CD4-positive, alpha-beta T cell (primary cell): ENCODE measurements around the gene GRID1. TPM values are rescaled to one million over a fixed set of nuclear protein-coding genes. Genes with fewer than 3 reads are reported as not detected.
A peak's percentile ranks its signal among the peaks of the same experiment; 100 is the strongest.

ENCODE experiments used
- ATAC-seq: fragments of 200-7000 bp; cut with Tn5 transposase; one replicate; pipeline ENCODE4 v1.10.0; 2022; ENCODE audit warnings: mild to moderate bottlenecking; ENCODE audit not compliant: poor library complexity
- CTCF ChIA-PET: fragments of 350-600 bp; sonication (Branson Sonifier 250); formaldehyde crosslinking; loops from one replicate; lab custom pipeline; 2021; ENCODE audit warnings: antibody characterized with exemption, inconsistent platforms; lab: Charles Lee
- POLR2A ChIA-PET: fragments of 350-600 bp; sonication (Branson Sonifier 250); formaldehyde crosslinking; loops from one replicate; lab custom pipeline; 2021; ENCODE audit warnings: antibody characterized with exemption, inconsistent platforms; lab: Charles Lee
- DNase-seq, 14 experiments: peaks; one replicate each; pipeline ENCODE4 v3.0.0-alpha.2; 2013 to 2020; ENCODE audit warnings: mixed read lengths in 2 of 14
- H3K27ac ChIP-seq, 2 donors: one replicate each; pipeline versions ENCODE4 v1.5.1 to v1.7.0; 2013; ENCODE audit warnings: low read length in 2 of 2, low read depth in 1 of 2, mild to moderate bottlenecking in 1 of 2
- H3K27me3 ChIP-seq, 2 experiments: 1 replicate in 1 of 2; 2 replicates in 1 of 2; pipeline versions ENCODE4 v1.6.1 to v1.7.0; 2013; ENCODE audit warnings: low read length in 2 of 2, control low read depth in 1 of 2, mild to moderate bottlenecking in 1 of 2, moderate library complexity in 1 of 2; ENCODE audit not compliant: insufficient read depth in 2 of 2, control insufficient read depth in 1 of 2
- H3K36me3 ChIP-seq: one replicate; pipeline ENCODE4 v1.6.1; 2013; ENCODE audit warnings: low read length, control low read depth; ENCODE audit not compliant: insufficient read depth
- H3K4me1 ChIP-seq: one replicate; pipeline ENCODE4 v1.6.1; 2013; ENCODE audit warnings: low read length, control low read depth; ENCODE audit not compliant: insufficient read depth
- H3K4me3 ChIP-seq: one replicate; pipeline ENCODE4 v1.5.1; 2013; ENCODE audit warnings: mild to moderate bottlenecking, low read length, moderate library complexity
- H3K9me3 ChIP-seq, 2 experiments: 1 replicate in 1 of 2; 2 replicates in 1 of 2; pipeline versions ENCODE4 v1.6.1 to v1.7.0; 2013; ENCODE audit warnings: low read length in 2 of 2, mild to moderate bottlenecking in 2 of 2, control low read depth in 1 of 2, moderate library complexity in 1 of 2; ENCODE audit not compliant: control insufficient read depth in 1 of 2, insufficient read depth in 1 of 2
- H3K27ac Mint-ChIP-seq: one replicate; pipeline ENCODE4 v1.8.0; 2020; ENCODE audit warnings: mixed read lengths
- H3K27me3 Mint-ChIP-seq: one replicate; pipeline ENCODE4 v1.8.0; 2021; ENCODE audit warnings: mixed read lengths
- H3K36me3 Mint-ChIP-seq: one replicate; pipeline ENCODE4 v1.8.0; 2021; ENCODE audit warnings: low read depth, mixed read lengths
- H3K4me1 Mint-ChIP-seq: one replicate; pipeline ENCODE4 v1.8.0; 2021; ENCODE audit warnings: low read depth, mixed read lengths
- H3K4me3 Mint-ChIP-seq: one replicate; pipeline ENCODE4 v1.8.0; 2020; ENCODE audit warnings: mild to moderate bottlenecking, mixed read lengths
- H3K9me3 Mint-ChIP-seq: one replicate; pipeline ENCODE4 v1.8.0; 2020; ENCODE audit warnings: mixed read lengths
- intact Hi-C, 2 experiments: fragments of 100-400 bp; cut with DNase I in 1 of 2; cut with micrococcal nuclease in 1 of 2; formaldehyde crosslinking; loops; one replicate each; pipeline versions ENCODE4 v1.15.1 to v1.9.0; 2023 to 2025; cut with DNase I, micrococcal nuclease
- total RNA-seq, 174 experiments: library from RNA in 2 of 174; stranded (reverse) in 2 of 174; gene quantifications; one replicate each; pipeline ENCODE4 v1.2.3 and lab custom pipeline; 2021 to 2026
- TF ChIP-seq, protein P1 (sequence below): fragments of 200-600 bp; IDR thresholded peaks from one replicate; pipeline ENCODE4 v1.8.0; 2022; ENCODE audit warnings: antibody characterized with exemption, mild to moderate bottlenecking

Gene GRID1
- total RNA-seq, 2 experiments from 2014 or later, result not detected

DNA sequence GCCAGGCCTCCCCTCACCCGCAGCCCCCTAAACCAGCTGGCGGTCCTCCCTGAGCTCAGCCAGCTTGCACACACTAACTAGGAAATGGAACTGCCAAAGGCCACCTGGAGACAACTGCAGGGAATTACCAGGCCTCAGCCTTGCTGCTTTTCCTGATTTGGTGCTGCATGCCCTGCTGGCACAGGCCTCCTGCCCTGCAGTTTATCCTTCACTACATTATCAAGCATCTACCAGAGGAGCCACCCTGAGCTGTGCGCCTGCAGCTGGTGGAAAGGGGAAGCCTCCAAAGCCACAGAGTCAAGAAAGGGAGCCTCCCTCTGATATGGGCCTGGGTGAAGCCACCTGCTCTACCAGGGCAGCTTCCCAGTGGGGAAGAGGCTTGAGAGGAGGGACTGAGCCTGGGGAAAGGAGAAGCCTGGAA is 139.8 kb downstream of the GRID1 start:
- Mint-ChIP-seq H3K9me3 (no peaks in the 10 kb centered on the region), H3K4me1 (no peaks in the 10 kb centered on the region), H3K36me3 (no peaks in the 10 kb centered on the region), H3K27ac (no peak overlapping the region), H3K27me3 (no peaks in the 10 kb centered on the region), H3K4me3 (no peak overlapping the region)
- ChIA-PET POLR2A (no interaction called here), CTCF (no interaction called here)
- DNase-seq, result peak in 2 of 14 experiments; percentile 7 to 25
- no peaks in the 10 kb centered on the region for H3K9me3 ChIP-seq
- TF ChIP-seq, protein P1, sequence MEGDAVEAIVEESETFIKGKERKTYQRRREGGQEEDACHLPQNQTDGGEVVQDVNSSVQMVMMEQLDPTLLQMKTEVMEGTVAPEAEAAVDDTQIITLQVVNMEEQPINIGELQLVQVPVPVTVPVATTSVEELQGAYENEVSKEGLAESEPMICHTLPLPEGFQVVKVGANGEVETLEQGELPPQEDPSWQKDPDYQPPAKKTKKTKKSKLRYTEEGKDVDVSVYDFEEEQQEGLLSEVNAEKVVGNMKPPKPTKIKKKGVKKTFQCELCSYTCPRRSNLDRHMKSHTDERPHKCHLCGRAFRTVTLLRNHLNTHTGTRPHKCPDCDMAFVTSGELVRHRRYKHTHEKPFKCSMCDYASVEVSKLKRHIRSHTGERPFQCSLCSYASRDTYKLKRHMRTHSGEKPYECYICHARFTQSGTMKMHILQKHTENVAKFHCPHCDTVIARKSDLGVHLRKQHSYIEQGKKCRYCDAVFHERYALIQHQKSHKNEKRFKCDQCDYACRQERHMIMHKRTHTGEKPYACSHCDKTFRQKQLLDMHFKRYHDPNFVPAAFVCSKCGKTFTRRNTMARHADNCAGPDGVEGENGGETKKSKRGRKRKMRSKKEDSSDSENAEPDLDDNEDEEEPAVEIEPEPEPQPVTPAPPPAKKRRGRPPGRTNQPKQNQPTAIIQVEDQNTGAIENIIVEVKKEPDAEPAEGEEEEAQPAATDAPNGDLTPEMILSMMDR, result no peak
- no peaks in the 10 kb centered on the region for H3K4me1 ChIP-seq
- H3K27ac ChIP-seq, result no peak overlapping the region
- H3K36me3 ChIP-seq, result no peaks in the 10 kb centered on the region
- intact Hi-C loops, result no loop called here
- ATAC-seq, result no peak
- no peaks in the 10 kb centered on the region for H3K27me3 ChIP-seq
- H3K4me3 ChIP-seq, result no peak overlapping the region

DNA sequence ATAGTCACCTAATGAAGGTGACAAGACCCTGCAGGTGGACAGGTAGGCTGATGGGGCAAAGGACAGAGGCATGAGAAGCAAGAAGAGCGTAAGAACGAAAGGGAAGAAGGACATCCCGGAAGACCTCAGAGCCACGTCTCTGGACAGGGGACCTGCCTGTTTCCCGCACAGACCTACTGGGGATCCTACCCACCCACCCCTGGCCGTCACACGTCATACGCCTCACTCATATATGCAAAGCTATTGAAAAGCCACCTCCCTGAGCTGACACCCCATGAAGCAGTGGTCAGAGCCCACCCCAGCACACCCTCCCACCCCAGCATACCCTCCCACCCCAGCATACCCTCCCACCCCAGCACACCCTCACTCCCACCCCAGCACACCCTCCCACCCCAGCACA is 140.6 kb downstream of the GRID1 start:
- Histone ChIP-seq H3K27ac (no peak overlapping the region), H3K36me3 (no peaks in the 10 kb centered on the region), H3K9me3 (no peaks in the 10 kb centered on the region), H3K4me1 (no peaks in the 10 kb centered on the region), H3K4me3 (no peak overlapping the region), H3K27me3 (no peaks in the 10 kb centered on the region)
- Mint-ChIP-seq H3K27me3 (peaks cover 4% of the 10 kb centered on the region), H3K36me3 (no peaks in the 10 kb centered on the region), H3K9me3 (no peaks in the 10 kb centered on the region), H3K4me3 (no peak overlapping the region), H3K4me1 (no peaks in the 10 kb centered on the region), H3K27ac (no peak overlapping the region)
- ChIA-PET CTCF (no interaction called here), POLR2A (no interaction called here)
- no peak for ATAC-seq
- TF ChIP-seq, protein P1, result no peak
- no peak for DNase-seq
- intact Hi-C loops, result no loop called here

DNA sequence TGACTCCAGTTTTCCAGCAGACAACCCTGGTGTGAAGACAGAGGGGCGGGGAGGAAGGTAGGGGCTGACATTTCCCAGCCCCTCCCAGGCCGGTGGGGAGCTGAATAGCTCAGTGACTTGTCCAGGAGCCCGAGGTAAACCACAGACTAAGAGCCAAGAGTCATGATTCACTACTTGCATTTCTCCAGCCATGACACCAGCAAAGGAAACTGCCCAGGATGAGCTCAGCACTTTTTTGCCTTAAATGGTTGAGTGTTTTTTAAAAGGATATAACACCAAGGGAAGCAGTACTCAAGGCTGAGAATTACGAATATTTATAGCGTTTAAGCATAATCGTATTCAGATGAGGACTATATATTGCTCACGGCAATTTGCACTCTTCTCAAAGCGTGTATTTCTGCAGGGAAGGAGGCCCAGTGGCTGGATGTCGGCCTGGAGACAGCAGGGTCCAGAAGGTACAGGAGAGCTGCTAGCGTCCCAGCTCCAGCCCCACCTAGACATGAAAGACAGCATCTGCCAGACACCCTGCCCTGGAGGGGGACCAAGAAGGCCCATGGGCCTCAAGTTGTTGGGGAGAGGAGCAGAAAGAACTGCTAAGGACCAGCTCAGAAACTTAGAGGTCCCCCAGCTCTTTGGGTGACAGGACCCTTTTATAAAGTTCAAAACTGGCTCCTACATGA is 141.4 kb downstream of the GRID1 start:
- H3K36me3 ChIP-seq, result no peaks in the 10 kb centered on the region
- no peak overlapping the region for H3K27ac Mint-ChIP-seq
- intact Hi-C loops, result no loop called here
- H3K4me3 Mint-ChIP-seq, result no peak overlapping the region
- no peaks in the 10 kb centered on the region for H3K9me3 Mint-ChIP-seq
- no peak for ATAC-seq
- H3K9me3 ChIP-seq, result no peaks in the 10 kb centered on the region
- H3K4me1 ChIP-seq, result no peaks in the 10 kb centered on the region
- H3K36me3 Mint-ChIP-seq, result no peaks in the 10 kb centered on the region
- ChIA-PET CTCF (no interaction called here), POLR2A (no interaction called here)
- peak in 2 of 14 experiments; percentile 17 to 34 for DNase-seq
- TF ChIP-seq, protein P1, result no peak
- H3K27me3 ChIP-seq, result no peaks in the 10 kb centered on the region
- no peaks in the 10 kb centered on the region for H3K4me1 Mint-ChIP-seq
- H3K27me3 Mint-ChIP-seq, result peaks cover 4% of the 10 kb centered on the region
- no peak overlapping the region for H3K4me3 ChIP-seq
- no peak overlapping the region for H3K27ac ChIP-seq
